ENCODE data around the gene JPH4.

DNA sequence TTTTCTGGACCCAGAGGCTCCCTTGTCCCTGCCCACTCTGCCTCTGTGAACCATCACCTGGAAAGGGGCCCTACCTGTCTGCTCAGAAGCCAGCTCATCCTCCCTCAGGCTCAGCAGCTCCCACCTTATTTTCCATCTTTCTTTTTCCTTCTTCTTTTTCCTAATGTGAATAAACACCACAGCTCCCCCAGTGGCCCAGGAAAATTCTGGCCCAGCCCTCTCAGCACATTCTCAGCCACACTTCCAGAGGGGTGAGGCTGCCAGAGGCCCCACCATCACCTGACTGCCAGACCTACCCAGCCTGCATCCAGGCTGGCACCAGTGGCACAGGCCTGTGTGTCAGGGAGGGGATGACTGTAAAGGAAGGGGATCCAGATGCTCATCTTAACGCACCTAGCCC is 50.0 kb downstream of the JPH4 start:
- peak; percentile 12; the same call in 1 of the 2 replicates for TF ChIP-seq CTCF (IDR thresholded peaks at IDR 0.05)
- TF ChIP-seq ZFX (IDR thresholded peaks at IDR 0.05; ENCODE audit: borderline replicate concordance), result no peak
